HEK293 (cell line): ENCODE results near the gene ANO1.

Experiments used
- CTCF ChIA-PET: fragments of 350-600 bp; formaldehyde crosslinking; extraction: SDS; loops from one replicate; lab custom pipeline; 2021; ENCODE audit warnings: antibody characterized with exemption; lab: Yijun Ruan, JAX
- POLR2A ChIA-PET: fragments of 300-600 bp; formaldehyde crosslinking; extraction: SDS; loops from one replicate; lab custom pipeline; 2020; ENCODE audit warnings: antibody characterized with exemption, inconsistent platforms; lab: Yijun Ruan, JAX
- H3K27ac ChIP-seq: fragments of 200-500 bp; sonication (Bioruptor generic); 2 replicates; pipeline ENCODE4 v1.5.1; 2014; ENCODE audit warnings: low read depth, low read length, control low read depth, inconsistent platforms; ENCODE audit errors: extremely low read depth
- H3K36me3 ChIP-seq, 2 experiments: fragments of 200-500 bp in 1 of 2; sonication (Bioruptor generic) in 1 of 2; 1 replicate in 1 of 2; 2 replicates in 1 of 2; pipeline ENCODE4 v1.5.1; 2014 to 2017; ENCODE audit warnings: inconsistent platforms in 2 of 2, low read length in 2 of 2; ENCODE audit not compliant: control insufficient read depth in 2 of 2, insufficient read depth in 1 of 2
- H3K4me1 ChIP-seq: fragments of 200-500 bp; sonication (Bioruptor generic); 2 replicates; pipeline ENCODE4 v1.5.1; 2014; ENCODE audit warnings: mild to moderate bottlenecking, low read length, inconsistent platforms; ENCODE audit not compliant: control insufficient read depth, insufficient read depth
- H3K4me3 ChIP-seq: 2 replicates; pipeline ENCODE4 v1.5.1; 2011; ENCODE audit warnings: low read depth, mild to moderate bottlenecking, control low read depth, low read length, moderate library complexity
- H3K9me3 ChIP-seq: fragments of 200-500 bp; sonication (Bioruptor generic); 2 replicates; pipeline ENCODE4 v1.5.1; 2014; ENCODE audit warnings: low read depth, low read length, inconsistent platforms; ENCODE audit not compliant: control insufficient read depth, insufficient read depth
- BCL11A ChIP-seq: fragments of 450-650 bp; formaldehyde crosslinking; IDR thresholded peaks from 2 replicates; pipeline ENCODE4 v1.5.1; 2016; ENCODE audit warnings: low read depth, missing biosample characterization, missing genetic modification characterization
- PRDM2 ChIP-seq: fragments of 450-650 bp; formaldehyde crosslinking; IDR thresholded peaks from 2 replicates; pipeline ENCODE4 v1.5.1; 2016; ENCODE audit warnings: missing biosample characterization, missing genetic modification characterization, borderline replicate concordance
- PRDM4 ChIP-seq: fragments of 450-650 bp; formaldehyde crosslinking; IDR thresholded peaks from 2 replicates; pipeline ENCODE4 v1.5.1; 2017; ENCODE audit warnings: missing biosample characterization, missing genetic modification characterization
- SP2 ChIP-seq: fragments of 450-650 bp; formaldehyde crosslinking; IDR thresholded peaks from 2 replicates; pipeline ENCODE4 v1.5.1; 2016; ENCODE audit warnings: missing biosample characterization, missing genetic modification characterization
- WT1 ChIP-seq: fragments of 450-650 bp; formaldehyde crosslinking; IDR thresholded peaks from 2 replicates; pipeline ENCODE4 v1.5.1; 2016; ENCODE audit warnings: missing biosample characterization, missing genetic modification characterization
- ZEB2 ChIP-seq: fragments of 450-650 bp; formaldehyde crosslinking; IDR thresholded peaks from 2 replicates; pipeline ENCODE4 v1.5.1; 2016; ENCODE audit warnings: missing biosample characterization, missing genetic modification characterization
- ZNF2 ChIP-seq: fragments of 450-650 bp; formaldehyde crosslinking; IDR thresholded peaks from 2 replicates; pipeline ENCODE4 v1.5.1; 2016; ENCODE audit warnings: missing biosample characterization, missing genetic modification characterization
- ZNF24 ChIP-seq: fragments of 450-650 bp; formaldehyde crosslinking; IDR thresholded peaks from 2 replicates; pipeline ENCODE4 v1.5.1; 2016; ENCODE audit warnings: missing biosample characterization, missing genetic modification characterization
- ZNF248 ChIP-seq: fragments of 450-650 bp; formaldehyde crosslinking; IDR thresholded peaks from 2 replicates; pipeline ENCODE4 v1.5.1; 2017; ENCODE audit warnings: missing biosample characterization, missing genetic modification characterization
- ZNF26 ChIP-seq: fragments of 450-650 bp; formaldehyde crosslinking; IDR thresholded peaks from 2 replicates; pipeline ENCODE4 v1.5.1; 2016; ENCODE audit warnings: missing biosample characterization, missing genetic modification characterization
- ZNF518A ChIP-seq: fragments of 450-650 bp; formaldehyde crosslinking; conservative IDR thresholded peaks from 2 replicates; pipeline ENCODE4 v1.5.1; 2016; ENCODE audit warnings: low read depth, missing biosample characterization, missing genetic modification characterization
- ZNF529 ChIP-seq: fragments of 450-650 bp; formaldehyde crosslinking; IDR thresholded peaks from 2 replicates; pipeline ENCODE4 v1.5.1; 2017; ENCODE audit warnings: missing genetic modification characterization, missing biosample characterization; ENCODE audit not compliant: insufficient replicate concordance
- ZNF621 ChIP-seq: fragments of 450-650 bp; formaldehyde crosslinking; IDR thresholded peaks from 2 replicates; pipeline ENCODE4 v1.5.1; 2017; ENCODE audit warnings: missing biosample characterization, missing genetic modification characterization
- ZNF626 ChIP-seq: fragments of 450-650 bp; sonication (Bioruptor Pico); formaldehyde crosslinking; IDR thresholded peaks from 2 replicates; pipeline ENCODE4 v1.5.1; 2018; ENCODE audit warnings: missing biosample characterization, missing genetic modification characterization, inconsistent platforms
- ZNF792 ChIP-seq: fragments of 450-650 bp; formaldehyde crosslinking; IDR thresholded peaks from 2 replicates; pipeline ENCODE4 v1.5.1; 2016; ENCODE audit warnings: missing biosample characterization, missing genetic modification characterization
- ZXDB ChIP-seq: fragments of 450-650 bp; formaldehyde crosslinking; IDR thresholded peaks from 2 replicates; pipeline ENCODE4 v1.5.1; 2016; ENCODE audit warnings: missing biosample characterization, missing genetic modification characterization

Gene ANO1

GRCh38 chr11:70185348-70186055 is 107.4 kb downstream of the ANO1 start:
- no peaks in the 10 kb centered on the region for H3K4me1 ChIP-seq
- ChIA-PET POLR2A (interaction anchor here (0.5 kb wide), 1 partner anchor 496 kb away, joined by 4 read pairs; no protein-coding TSS in a partner anchor), CTCF (no interaction called here)
- H3K36me3 ChIP-seq = no peaks in the 10 kb centered on the region
- TF ChIP-seq ZNF26 (tag by site-specific recombination) (no peak), ZNF2 (tag by site-specific recombination) (no peak), ZNF621 (tag by site-specific recombination) (no peak), ZNF626 (tag by site-specific recombination) (no peak), ZNF24 (tag by site-specific recombination) (no peak), PRDM2 (tag by site-specific recombination) (no peak), ZNF792 (tag by site-specific recombination) (no peak), BCL11A (tag by site-specific recombination) (no peak), ZNF529 (tag by site-specific recombination) (no peak), ZXDB (tag by site-specific recombination) (no peak), ZEB2 (no peak)
- H3K27ac ChIP-seq = no peak overlapping the region
- H3K9me3 ChIP-seq = no peaks in the 10 kb centered on the region
- H3K4me3 ChIP-seq = no peak overlapping the region

- no peak overlapping the region for H3K27ac ChIP-seq
- H3K4me3 ChIP-seq = no peak overlapping the region
- POLR2A ChIA-PET = interaction anchor here (0.5 kb wide), 2 partner anchors 50 to 497 kb away, joined by 4 to 5 read pairs; no protein-coding TSS in a partner anchor
- CTCF ChIA-PET = interaction anchor here (0.9 to 1.0 kb wide), 2 partner anchors 9 to 268 kb away, joined by 3 read pairs; no protein-coding TSS in a partner anchor
- H3K9me3 ChIP-seq = no peaks in the 10 kb centered on the region
- no peaks in the 10 kb centered on the region for H3K4me1 ChIP-seq
- TF ChIP-seq WT1 (no peak), SP2 (no peak), PRDM4 (tag by site-specific recombination) (no peak), ZNF248 (tag by site-specific recombination) (no peak), ZNF518A (tag by site-specific recombination) (no peak)
- no peaks in the 10 kb centered on the region for H3K36me3 ChIP-seq
Measured at GRCh38 chr11:70186420-70186819, 108.3 kb downstream of the ANO1 start.
